Transverse colon (tissue), 4 donors: ENCODE results near the gene XXYLT1. TPM values are rescaled to one million over a fixed set of nuclear protein-coding genes. Genes with fewer than 3 reads are reported as not detected.

ENCODE experiments used
- DNase-seq: peaks from one replicate; pipeline ENCODE4 v3.0.0-alpha.2; 2019
- H3K27ac ChIP-seq, 4 donors: fragments of 200-600 bp; sonication (generic); 2 replicates each; pipeline ENCODE4 v1.5.1; 2016 to 2018; ENCODE audit warnings: inconsistent platforms in 4 of 4
- H3K27me3 ChIP-seq: fragments of 200-600 bp; sonication (generic); 2 replicates; pipeline ENCODE4 v1.5.1; 2017; ENCODE audit warnings: inconsistent platforms
- H3K36me3 ChIP-seq, 4 donors: fragments of 200-600 bp; sonication (generic); 2 replicates each; pipeline ENCODE4 v1.5.1; 2017 to 2019; ENCODE audit warnings: inconsistent platforms in 4 of 4
- H3K4me1 ChIP-seq, 4 donors: fragments of 200-600 bp; sonication (generic); 2 replicates each; pipeline ENCODE4 v1.5.1; 2017 to 2020; ENCODE audit warnings: inconsistent platforms in 4 of 4
- H3K4me3 ChIP-seq, 4 donors: fragments of 200-600 bp; sonication (generic); 1 replicate in 1 of 4; 2 replicates in 3 of 4; pipeline versions ENCODE4 v1.5.1 to v1.6.1; 2017 to 2019; ENCODE audit warnings: inconsistent platforms in 4 of 4
- H3K9me3 ChIP-seq, 2 donors: fragments of 200-600 bp; sonication (generic); 2 replicates each; pipeline ENCODE4 v1.5.1; 2017 to 2019; ENCODE audit warnings: inconsistent platforms in 2 of 2
- EP300 ChIP-seq: sonication (generic); formaldehyde crosslinking; IDR thresholded peaks from one replicate; pipeline ENCODE4 v1.6.1; 2017; ENCODE audit warnings: antibody characterized with exemption, low read depth
- POLR2A ChIP-seq: fragments of 450-650 bp; IDR thresholded peaks from one replicate; pipeline ENCODE4 v1.6.1; 2016; ENCODE audit warnings: antibody characterized with exemption, mild to moderate bottlenecking, moderate library complexity
- POLR2AphosphoS5 ChIP-seq, 3 donors: sonication (generic); formaldehyde crosslinking; IDR thresholded peaks; one replicate each; pipeline ENCODE4 v1.6.1; 2016; ENCODE audit warnings: antibody characterized with exemption in 3 of 3
- WGBS, 2 donors: methylation state at CpG; one replicate each; pipeline ENCODE4 v1.1.5; 2018; ENCODE audit warnings: low coverage in 1 of 2; 5-methylcytosine and 5-hydroxymethylcytosine counted together
- in situ Hi-C, 4 donors: fragments of 200-750 bp; cut with MboI; loops; one replicate each; pipeline versions ENCODE4 v1.15.0 to v1.15.1; 2017; ENCODE audit warnings: low sequenced_read_pairs in 3 of 4, low pct_ligation_motif_present in 1 of 4, low pct_unique_long_range_greater_than_20kb in 1 of 4
- intact Hi-C: fragments of 100-400 bp; cut with DNase I; formaldehyde crosslinking; loops from one replicate; pipeline ENCODE4 v1.15.1; 2023; ENCODE audit warnings: low total_unique reads
- total RNA-seq, 4 donors: library from RNA; depleted of rRNA; stranded (reverse); fragments of >200 nt; gene quantifications; one replicate each; pipeline ENCODE4 v1.1.0, GENCODE V29; 2016
- TF ChIP-seq, protein P1 (sequence below), 5 experiments: fragments of 200-600 bp in 3 of 5; fragments of 450-650 bp in 2 of 5; sonication (generic) in 3 of 5; IDR thresholded peaks; 1 replicate in 2 of 5; 2 replicates in 3 of 5; pipeline ENCODE4 v1.5.1; 2016 to 2017; ENCODE audit warnings: antibody characterized with exemption in 5 of 5, inconsistent platforms in 3 of 5, mild to moderate bottlenecking in 2 of 5, moderate library complexity in 1 of 5

XXYLT1 gene
- total RNA-seq, 4 donors from 2014 or later = 3.0 to 10.0 (median 5.9) TPM

DNA sequence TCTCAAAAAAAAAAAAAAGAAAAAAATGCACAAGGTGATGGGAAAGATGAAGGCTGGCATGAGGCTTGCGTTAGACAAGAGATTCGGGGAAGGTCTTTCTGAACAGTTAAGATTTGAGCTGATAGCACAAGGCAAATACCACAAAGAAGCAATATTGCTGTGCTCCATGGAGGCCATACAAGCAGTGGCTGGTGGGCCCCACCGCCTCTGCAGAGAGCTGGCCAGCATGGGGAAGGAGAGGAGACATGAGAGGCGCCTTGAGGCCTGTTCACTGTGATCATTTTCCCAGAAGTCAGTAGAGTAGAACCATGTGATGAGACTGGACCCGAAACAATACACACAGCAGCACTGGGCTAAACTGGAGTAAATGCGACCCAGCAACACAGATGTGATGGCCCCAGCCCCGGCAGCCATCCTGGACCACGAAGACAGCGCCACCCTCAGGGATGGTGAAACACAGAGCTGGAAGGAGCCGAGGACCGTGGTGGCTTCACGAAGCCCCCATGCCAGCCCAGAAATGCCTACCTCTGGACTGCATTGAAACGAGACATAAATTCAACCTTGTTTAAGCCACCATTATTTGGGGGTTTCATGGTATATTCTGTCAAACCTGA lies 5.5 kb downstream of the XXYLT1 start:
- intact Hi-C loops = loop anchor here (10.0 kb wide), 1 partner anchor 261 kb away; no protein-coding TSS in a partner anchor
- no peak for DNase-seq
- Histone ChIP-seq H3K9me3 (no peaks in the 10 kb centered on the region), H3K4me1 (peaks cover 13 to 24% (median 22%) of the 10 kb centered on the region in 4 donors), H3K4me3 (no peak overlapping the region), H3K36me3 (no peaks in the 10 kb centered on the region), H3K27ac (no peak overlapping the region), H3K27me3 (no peaks in the 10 kb centered on the region)
- TF ChIP-seq EP300 = no peak
- no peak for TF ChIP-seq POLR2A
- TF ChIP-seq, protein P1, sequence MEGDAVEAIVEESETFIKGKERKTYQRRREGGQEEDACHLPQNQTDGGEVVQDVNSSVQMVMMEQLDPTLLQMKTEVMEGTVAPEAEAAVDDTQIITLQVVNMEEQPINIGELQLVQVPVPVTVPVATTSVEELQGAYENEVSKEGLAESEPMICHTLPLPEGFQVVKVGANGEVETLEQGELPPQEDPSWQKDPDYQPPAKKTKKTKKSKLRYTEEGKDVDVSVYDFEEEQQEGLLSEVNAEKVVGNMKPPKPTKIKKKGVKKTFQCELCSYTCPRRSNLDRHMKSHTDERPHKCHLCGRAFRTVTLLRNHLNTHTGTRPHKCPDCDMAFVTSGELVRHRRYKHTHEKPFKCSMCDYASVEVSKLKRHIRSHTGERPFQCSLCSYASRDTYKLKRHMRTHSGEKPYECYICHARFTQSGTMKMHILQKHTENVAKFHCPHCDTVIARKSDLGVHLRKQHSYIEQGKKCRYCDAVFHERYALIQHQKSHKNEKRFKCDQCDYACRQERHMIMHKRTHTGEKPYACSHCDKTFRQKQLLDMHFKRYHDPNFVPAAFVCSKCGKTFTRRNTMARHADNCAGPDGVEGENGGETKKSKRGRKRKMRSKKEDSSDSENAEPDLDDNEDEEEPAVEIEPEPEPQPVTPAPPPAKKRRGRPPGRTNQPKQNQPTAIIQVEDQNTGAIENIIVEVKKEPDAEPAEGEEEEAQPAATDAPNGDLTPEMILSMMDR (IDR thresholded peaks at IDR 0.05) = no peak
- no peak for TF ChIP-seq POLR2AphosphoS5 (IDR thresholded peaks at IDR 0.05)
- in situ Hi-C loops = loop anchor here in 3 of 4 donors (10.0 kb wide), 2 partner anchors 581 to 591 kb away; partner anchors contain the start of genes FAM43A (in 2 of the 3) and LSG1 (in 1 of the 3)
- 88 to 97% methylated on average over 7 to 13 of the region's 13 CpGs for WGBS, 2 donors

DNA sequence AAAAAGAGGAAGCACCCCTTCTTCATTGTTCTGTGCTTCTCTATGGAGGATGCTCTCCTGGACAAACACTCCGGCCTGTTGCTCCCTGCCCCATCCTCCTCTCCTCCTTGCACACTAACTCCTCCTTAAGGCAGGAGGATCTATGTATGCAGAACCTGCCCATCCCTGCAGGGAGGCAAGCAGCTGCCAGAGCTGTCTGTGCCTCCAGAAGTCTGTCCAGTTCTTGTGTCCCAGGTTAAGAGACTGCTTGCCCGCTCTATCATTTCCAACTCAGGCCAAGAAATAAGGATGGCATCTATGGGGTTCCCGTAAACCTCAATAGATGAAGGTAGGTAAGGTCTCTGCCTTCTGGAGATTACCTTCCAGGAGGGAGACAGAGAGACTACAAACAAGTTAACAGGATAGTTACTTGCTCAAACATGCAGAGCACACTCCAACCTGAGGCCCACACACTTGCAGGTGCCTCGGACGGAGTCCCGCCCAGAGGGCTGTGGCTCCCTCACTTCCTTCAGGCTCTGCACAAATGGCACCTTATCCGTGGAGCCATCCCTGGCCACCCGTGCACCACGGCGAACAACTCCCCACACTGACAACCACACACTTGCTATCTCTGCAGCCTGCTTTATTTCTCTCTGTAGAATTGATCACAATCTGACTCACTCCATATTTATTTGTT lies 6.9 kb downstream of the XXYLT1 start:
- no peaks in the 10 kb centered on the region for H3K27me3 ChIP-seq
- no peak for DNase-seq
- 82 to 91% methylated on average over 3 to 10 of the region's 10 CpGs for WGBS, 2 donors
- H3K36me3 ChIP-seq = no peaks in the 10 kb centered on the region
- intact Hi-C loops (loop anchor here (5.0 to 10.0 kb wide), 2 partner anchors 157 to 259 kb away; no protein-coding TSS in a partner anchor), in situ Hi-C loops (loop anchor here in 3 of 4 donors (10.0 kb wide), 2 partner anchors 579 to 589 kb away; partner anchors contain the start of genes FAM43A (in 2 of the 3) and LSG1 (in 1 of the 3))
- no peak overlapping the region for H3K4me3 ChIP-seq
- peaks cover 11 to 19% (median 16%) of the 10 kb centered on the region in 4 donors for H3K4me1 ChIP-seq
- no peak overlapping the region for H3K27ac ChIP-seq
- TF ChIP-seq POLR2AphosphoS5 (IDR thresholded peaks at IDR 0.05) (no peak), POLR2A (no peak), EP300 (no peak)
- TF ChIP-seq, protein P1 (IDR thresholded peaks at IDR 0.05) = no peak
- H3K9me3 ChIP-seq = no peaks in the 10 kb centered on the region

DNA sequence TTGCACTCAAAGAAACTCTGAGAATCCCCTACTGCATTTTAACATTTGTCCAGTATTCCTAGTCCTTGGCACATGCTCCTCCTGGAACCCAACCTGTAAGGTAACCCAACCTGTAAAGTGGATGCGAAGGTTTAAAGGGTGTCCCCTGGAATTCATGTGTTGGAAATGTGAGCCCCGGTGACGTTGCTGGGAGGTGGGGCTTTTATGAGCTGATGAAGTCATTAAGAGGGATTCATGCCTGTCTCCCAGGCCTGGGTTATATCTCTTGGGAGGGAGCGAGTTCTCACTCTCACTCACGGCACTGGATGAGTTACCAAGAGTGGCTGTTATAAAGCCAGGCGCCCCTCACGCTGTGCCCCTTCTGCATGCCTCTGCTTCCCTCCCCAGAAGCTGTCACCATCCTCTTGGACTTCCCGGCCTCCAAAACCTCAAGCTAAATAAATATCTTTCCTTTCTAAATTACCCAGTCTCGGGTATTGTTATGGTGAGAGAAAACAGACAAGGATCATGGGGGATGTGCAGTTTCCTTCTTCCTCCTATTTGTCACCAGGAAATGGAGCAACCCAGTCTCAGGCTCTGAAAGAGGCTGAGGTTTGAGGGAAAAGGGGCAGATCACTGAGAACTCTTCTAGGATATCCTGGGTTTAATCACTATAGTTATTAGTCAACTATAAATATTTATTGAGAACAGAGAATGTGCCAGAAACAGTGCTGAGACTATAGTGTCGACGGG lies 7.6 kb downstream of the XXYLT1 start:
- no peak for DNase-seq
- no peaks in the 10 kb centered on the region for H3K9me3 ChIP-seq
- H3K27ac ChIP-seq = no peak overlapping the region
- 0 to 71% methylated on average over 1 to 11 of the region's 11 CpGs for WGBS, 2 donors
- TF ChIP-seq POLR2AphosphoS5 (IDR thresholded peaks at IDR 0.05) (no peak), POLR2A (no peak), EP300 (no peak)
- TF ChIP-seq, protein P1 (IDR thresholded peaks at IDR 0.05) = no peak
- no peak overlapping the region for H3K4me3 ChIP-seq
- peaks cover 18 to 24% (median 22%) of the 10 kb centered on the region in 4 donors for H3K4me1 ChIP-seq
- in situ Hi-C loops (loop anchor here in 3 of 4 donors (10.0 kb wide), 2 partner anchors 579 to 589 kb away; partner anchors contain the start of genes FAM43A (in 2 of the 3) and LSG1 (in 1 of the 3)), intact Hi-C loops (loop anchor here (5.0 to 10.0 kb wide), 2 partner anchors 156 to 259 kb away; no protein-coding TSS in a partner anchor)
- no peaks in the 10 kb centered on the region for H3K27me3 ChIP-seq
- no peaks in the 10 kb centered on the region for H3K36me3 ChIP-seq
